ENCODE measurements around the gene NUDT17. TPM values are rescaled to one million over a fixed set of nuclear protein-coding genes. Genes with fewer than 3 reads are reported as not detected.

The NUDT17 gene
- total RNA-seq, 1 experiment from 2014 or later, result 4.0 TPM

DNA sequence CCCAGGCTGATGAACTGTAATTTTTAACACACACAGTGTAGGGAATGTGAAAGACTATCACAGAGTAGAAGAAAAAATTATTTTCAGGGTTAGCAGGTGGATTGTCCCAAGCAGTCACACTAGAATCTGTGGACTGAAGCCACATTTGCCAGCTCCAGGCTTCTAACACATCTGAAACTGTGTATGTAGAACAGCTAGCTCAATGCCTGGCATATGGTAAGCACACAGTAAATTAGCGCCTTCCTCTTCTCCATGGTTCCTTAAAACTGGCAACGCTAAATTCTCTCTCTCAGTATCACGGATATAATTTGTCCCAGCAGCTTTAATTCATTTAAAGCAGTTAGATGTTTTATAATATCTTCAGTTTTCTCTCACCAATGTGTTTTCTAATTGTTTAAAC, 2.4 kb upstream of the NUDT17 start:
- H3K23ac ChIP-seq (ENCODE audit: insufficient read length, low read depth, low read length), result no peak overlapping the region
- H2BK12ac ChIP-seq (ENCODE audit: insufficient read length, low read depth, low read length), result no peak overlapping the region
- no peak overlapping the region for H3K56ac ChIP-seq (ENCODE audit: insufficient read length, low read depth, low read length)
- H3K14ac ChIP-seq (ENCODE audit: insufficient read depth, low read length), result no peak overlapping the region
- whole genome bisulfite sequencing (ENCODE audit: extremely low coverage, insufficient read length, low lambda C conversion rate), result no CpG with 5 or more reads among the region's 3 CpGs
- no peak overlapping the region for H2BK20ac ChIP-seq (ENCODE audit: low read depth, low read length, poor library complexity, severe bottlenecking)
- no peak overlapping the region for H4K8ac ChIP-seq (replicated peaks; ENCODE audit: insufficient read length, low read depth, low read length)
- no peak overlapping the region for H2BK15ac ChIP-seq (ENCODE audit: low read depth, low read length)
- Mint-ChIP-seq H3K9me3 (no peaks in the 10 kb centered on the region), H3K27me3 (ENCODE audit: low read depth) (no peaks in the 10 kb centered on the region; the same call in 1 of the 2 replicates), H3K36me3 (ENCODE audit: insufficient read depth in 1 of 3, low read depth in 3 of 3) (peaks cover 15 to 53% (median 46%) of the 10 kb centered on the region in 3 experiments), H3K4me3 (no peak overlapping the region), H3K27ac (no peak overlapping the region), H3K4me1 (peaks cover 6% of the 10 kb centered on the region in 2 experiments; a peak in 2 of 4 replicates)
- no peak overlapping the region for H2AK5ac ChIP-seq (ENCODE audit: insufficient read length, low read length)
- no peaks in the 10 kb centered on the region for H3K79me1 ChIP-seq (ENCODE audit: insufficient read depth, low read depth, low read length, poor library complexity, severe bottlenecking)
- no peak overlapping the region for H3K18ac ChIP-seq (ENCODE audit: insufficient read length, low read depth, low read length)
- no peak overlapping the region for H3K27ac ChIP-seq (ENCODE audit: insufficient read length, low read depth, low read length)
- no peaks in the 10 kb centered on the region for H3K4me1 ChIP-seq (ENCODE audit: insufficient read depth, low read length)
- TF ChIP-seq, protein P1, sequence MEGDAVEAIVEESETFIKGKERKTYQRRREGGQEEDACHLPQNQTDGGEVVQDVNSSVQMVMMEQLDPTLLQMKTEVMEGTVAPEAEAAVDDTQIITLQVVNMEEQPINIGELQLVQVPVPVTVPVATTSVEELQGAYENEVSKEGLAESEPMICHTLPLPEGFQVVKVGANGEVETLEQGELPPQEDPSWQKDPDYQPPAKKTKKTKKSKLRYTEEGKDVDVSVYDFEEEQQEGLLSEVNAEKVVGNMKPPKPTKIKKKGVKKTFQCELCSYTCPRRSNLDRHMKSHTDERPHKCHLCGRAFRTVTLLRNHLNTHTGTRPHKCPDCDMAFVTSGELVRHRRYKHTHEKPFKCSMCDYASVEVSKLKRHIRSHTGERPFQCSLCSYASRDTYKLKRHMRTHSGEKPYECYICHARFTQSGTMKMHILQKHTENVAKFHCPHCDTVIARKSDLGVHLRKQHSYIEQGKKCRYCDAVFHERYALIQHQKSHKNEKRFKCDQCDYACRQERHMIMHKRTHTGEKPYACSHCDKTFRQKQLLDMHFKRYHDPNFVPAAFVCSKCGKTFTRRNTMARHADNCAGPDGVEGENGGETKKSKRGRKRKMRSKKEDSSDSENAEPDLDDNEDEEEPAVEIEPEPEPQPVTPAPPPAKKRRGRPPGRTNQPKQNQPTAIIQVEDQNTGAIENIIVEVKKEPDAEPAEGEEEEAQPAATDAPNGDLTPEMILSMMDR (conservative IDR thresholded peaks at IDR 0.05), result no peak
- H3T11ph ChIP-seq (ENCODE audit: low read length), result no peak overlapping the region
- no peak overlapping the region for H3K9ac ChIP-seq (ENCODE audit: extremely low read depth, insufficient read length, low read length)
- H4K20me1 ChIP-seq (ENCODE audit: control insufficient read depth, insufficient read depth, insufficient read length), result no peaks in the 10 kb centered on the region
- H3K23me2 ChIP-seq (ENCODE audit: insufficient read length, low read depth, low read length, poor library complexity, severe bottlenecking), result peaks cover 3% of the 10 kb centered on the region
- H3K4ac ChIP-seq (ENCODE audit: low read depth, low read length), result no peak overlapping the region
- DNase-seq, result no peak
- no peak overlapping the region for H2BK120ac ChIP-seq (ENCODE audit: low read depth, low read length, poor library complexity, severe bottlenecking)
- no peak overlapping the region for H4K91ac ChIP-seq (ENCODE audit: insufficient read length, low read depth, low read length)
- no peaks in the 10 kb centered on the region for H3K9me3 ChIP-seq (ENCODE audit: control insufficient read depth, low read depth, low read length)
- no peak overlapping the region for H2BK5ac ChIP-seq (ENCODE audit: insufficient read length, low read length)
- no peak overlapping the region for H3K4me2 ChIP-seq (ENCODE audit: insufficient read depth, insufficient read length, low read length)
- no peaks in the 10 kb centered on the region for H3K79me2 ChIP-seq (ENCODE audit: insufficient read depth, low read length)
- H4K5ac ChIP-seq (ENCODE audit: insufficient read length, low read depth, low read length), result no peak overlapping the region
- H2AFZ ChIP-seq (ENCODE audit: low read length), result no peak overlapping the region
- H3K27me3 ChIP-seq (ENCODE audit: insufficient read depth, low read length), result no peaks in the 10 kb centered on the region
